ENCODE results near the gene GAA.

DNA sequence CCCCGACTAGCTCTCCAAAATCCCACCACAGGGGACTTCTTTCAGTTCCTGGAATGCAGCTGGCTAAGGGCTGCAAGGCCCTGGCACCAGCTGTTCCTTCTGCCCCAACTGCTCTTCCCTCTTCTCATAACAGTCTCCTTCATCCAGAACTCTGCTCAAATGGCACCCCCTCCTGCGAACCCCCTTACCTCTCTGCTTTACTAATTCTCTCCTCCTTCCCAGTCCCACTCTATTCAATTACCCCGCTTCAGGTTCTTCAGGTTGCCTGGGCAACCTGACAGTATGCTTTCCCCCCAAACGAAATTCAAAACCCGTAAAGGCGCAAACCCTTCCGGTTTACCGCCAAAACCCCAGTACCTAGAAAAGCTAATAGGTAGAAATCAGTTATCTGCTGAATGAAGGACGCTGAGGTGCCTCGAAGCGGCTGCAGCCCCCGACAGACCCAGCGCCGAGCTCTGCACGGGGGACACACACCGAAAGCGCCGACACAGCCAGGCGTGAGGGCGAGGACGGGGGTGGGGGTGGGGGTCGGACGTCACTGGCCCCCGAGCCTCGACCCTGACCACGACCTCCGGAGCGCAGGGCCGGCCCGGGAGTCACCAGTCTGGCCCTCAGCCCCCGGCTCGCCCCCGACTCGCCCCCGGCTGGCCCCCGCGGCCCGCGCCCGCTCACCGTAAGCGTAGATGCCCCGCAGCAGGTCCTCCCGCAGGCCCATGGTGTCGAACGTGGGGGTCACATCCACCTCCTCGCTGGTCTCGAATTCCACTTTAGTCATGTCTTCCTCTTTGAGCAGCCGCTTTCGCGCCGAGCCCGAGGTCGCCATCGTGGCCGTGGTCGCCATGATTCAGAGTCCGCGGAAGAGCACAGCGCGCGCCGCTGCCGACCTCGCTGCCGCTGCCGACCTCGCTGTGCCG lies 45.0 kb downstream of the GAA start:
- TF ChIP-seq CTCF (IDR thresholded peaks at IDR 0.05) (no peak), MEF2A (IDR thresholded peaks at IDR 0.05; ENCODE audit: borderline replicate concordance, low read depth) (no peak), POLR2AphosphoS5 (IDR thresholded peaks at IDR 0.05; ENCODE audit: low read depth, low read length) (no peak), EZH2phosphoT487 (IDR thresholded peaks at IDR 0.05; ENCODE audit: borderline replicate concordance, low read depth) (no peak), JUND (IDR thresholded peaks at IDR 0.05) (no peak), RCOR1 (IDR thresholded peaks at IDR 0.05; ENCODE audit: low read length) (no peak), EP300 (IDR thresholded peaks at IDR 0.05; ENCODE audit: borderline replicate concordance in 1 of 2, low read depth in 1 of 2, low read length in 1 of 2) (no peak), YY1 (IDR thresholded peaks at IDR 0.05; ENCODE audit: low read depth) (peak; percentile 32; the same call in 1 of the 2 replicates)
- TF ChIP-seq, protein P1, sequence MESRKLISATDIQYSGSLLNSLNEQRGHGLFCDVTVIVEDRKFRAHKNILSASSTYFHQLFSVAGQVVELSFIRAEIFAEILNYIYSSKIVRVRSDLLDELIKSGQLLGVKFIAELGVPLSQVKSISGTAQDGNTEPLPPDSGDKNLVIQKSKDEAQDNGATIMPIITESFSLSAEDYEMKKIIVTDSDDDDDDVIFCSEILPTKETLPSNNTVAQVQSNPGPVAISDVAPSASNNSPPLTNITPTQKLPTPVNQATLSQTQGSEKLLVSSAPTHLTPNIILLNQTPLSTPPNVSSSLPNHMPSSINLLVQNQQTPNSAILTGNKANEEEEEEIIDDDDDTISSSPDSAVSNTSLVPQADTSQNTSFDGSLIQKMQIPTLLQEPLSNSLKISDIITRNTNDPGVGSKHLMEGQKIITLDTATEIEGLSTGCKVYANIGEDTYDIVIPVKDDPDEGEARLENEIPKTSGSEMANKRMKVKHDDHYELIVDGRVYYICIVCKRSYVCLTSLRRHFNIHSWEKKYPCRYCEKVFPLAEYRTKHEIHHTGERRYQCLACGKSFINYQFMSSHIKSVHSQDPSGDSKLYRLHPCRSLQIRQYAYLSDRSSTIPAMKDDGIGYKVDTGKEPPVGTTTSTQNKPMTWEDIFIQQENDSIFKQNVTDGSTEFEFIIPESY (IDR thresholded peaks at IDR 0.05; ENCODE audit: borderline replicate concordance, low read depth) = no peak
